CD4-positive, alpha-beta memory T cell (primary cell): ENCODE data around the gene CFAP54. TPM values are rescaled to one million over a fixed set of nuclear protein-coding genes. Genes with fewer than 3 reads are reported as not detected.
A peak's percentile ranks its signal among the peaks of the same experiment; 100 is the strongest.

Experiments
- CTCF ChIA-PET: fragments of 350-600 bp; sonication (Branson Sonifier 250); formaldehyde crosslinking; loops from one replicate; lab custom pipeline; 2021; ENCODE audit warnings: inconsistent platforms; ENCODE audit not compliant: partially characterized antibody; lab: Charles Lee
- POLR2A ChIA-PET: fragments of 350-600 bp; sonication (Branson Sonifier 250); formaldehyde crosslinking; loops from one replicate; lab custom pipeline; 2021; ENCODE audit not compliant: partially characterized antibody; lab: Charles Lee
- DNase-seq, 5 donors: peaks; one replicate each; pipeline versions ENCODE4 v3.0.0 to v3.0.0-alpha.2; 2020 to 2022; ENCODE audit warnings: mixed read lengths in 1 of 5
- H3K27ac ChIP-seq: one replicate; pipeline ENCODE4 v1.7.0; 2013; ENCODE audit warnings: low read depth, low read length
- H3K27me3 ChIP-seq: 2 replicates; pipeline ENCODE4 v1.7.0; 2013; ENCODE audit warnings: mild to moderate bottlenecking, low read length, moderate library complexity; ENCODE audit not compliant: insufficient read depth
- H3K36me3 ChIP-seq: 2 replicates; pipeline ENCODE4 v1.7.0; 2013; ENCODE audit warnings: mild to moderate bottlenecking, low read length, moderate library complexity; ENCODE audit not compliant: insufficient read depth
- H3K4me1 ChIP-seq: 2 replicates; pipeline ENCODE4 v1.7.0; 2013; ENCODE audit warnings: mild to moderate bottlenecking, low read length, moderate library complexity; ENCODE audit not compliant: insufficient read depth
- H3K4me3 ChIP-seq, 2 donors: one replicate each; pipeline ENCODE4 v1.7.0; 2013; ENCODE audit warnings: low read length in 2 of 2, mild to moderate bottlenecking in 1 of 2
- H3K9me3 ChIP-seq, 2 donors: one replicate each; pipeline ENCODE4 v1.7.0; 2013; ENCODE audit warnings: low read length in 2 of 2, control low read depth in 1 of 2; ENCODE audit not compliant: control insufficient read depth in 1 of 2
- H3K27ac Mint-ChIP-seq, 7 donors: one replicate each; pipeline ENCODE4 v1.8.0; 2020 to 2021; ENCODE audit warnings: mixed read lengths in 7 of 7, mild to moderate bottlenecking in 6 of 7, inconsistent platforms in 3 of 7, moderate library complexity in 3 of 7
- H3K27me3 Mint-ChIP-seq, 2 donors: one replicate each; pipeline ENCODE4 v1.8.0; 2020 to 2021; ENCODE audit warnings: mixed read lengths in 2 of 2
- H3K36me3 Mint-ChIP-seq, 2 donors: one replicate each; pipeline ENCODE4 v1.8.0; 2020 to 2021; ENCODE audit warnings: mixed read lengths in 2 of 2, inconsistent platforms in 1 of 2, mild to moderate bottlenecking in 1 of 2
- H3K4me1 Mint-ChIP-seq, 4 donors: one replicate each; pipeline ENCODE4 v1.8.0; 2020 to 2021; ENCODE audit warnings: mixed read lengths in 4 of 4, mild to moderate bottlenecking in 1 of 4
- H3K4me3 Mint-ChIP-seq, 8 donors: one replicate each; pipeline ENCODE4 v1.8.0; 2020 to 2021; ENCODE audit warnings: mixed read lengths in 8 of 8, mild to moderate bottlenecking in 7 of 8, moderate library complexity in 6 of 8, inconsistent platforms in 3 of 8
- H3K9me3 Mint-ChIP-seq, 8 donors: one replicate each; pipeline ENCODE4 v1.8.0; 2020 to 2021; ENCODE audit warnings: mixed read lengths in 8 of 8, mild to moderate bottlenecking in 5 of 8, inconsistent platforms in 3 of 8, moderate library complexity in 1 of 8
- intact Hi-C: fragments of 100-400 bp; cut with micrococcal nuclease; formaldehyde crosslinking; loops from one replicate; pipeline ENCODE4 v1.15.1; 2023
- polyA plus RNA-seq, 2 donors: library from polyadenylated mRNA; unstranded; fragments of 300-500 nt; fragmentation: Illumina TruSeq; gene quantifications; one replicate each; pipeline ENCODE4 v1.2.3, GENCODE V29; 2021
- total RNA-seq, 2 experiments: library from RNA; stranded (reverse); gene quantifications; one replicate each; pipeline ENCODE4 v1.2.3, GENCODE V29; 2021

Gene CFAP54
- total and polyA plus RNA-seq, 4 experiments from 2014 or later = 0.37 to 1.1 (median 0.69) TPM

DNA sequence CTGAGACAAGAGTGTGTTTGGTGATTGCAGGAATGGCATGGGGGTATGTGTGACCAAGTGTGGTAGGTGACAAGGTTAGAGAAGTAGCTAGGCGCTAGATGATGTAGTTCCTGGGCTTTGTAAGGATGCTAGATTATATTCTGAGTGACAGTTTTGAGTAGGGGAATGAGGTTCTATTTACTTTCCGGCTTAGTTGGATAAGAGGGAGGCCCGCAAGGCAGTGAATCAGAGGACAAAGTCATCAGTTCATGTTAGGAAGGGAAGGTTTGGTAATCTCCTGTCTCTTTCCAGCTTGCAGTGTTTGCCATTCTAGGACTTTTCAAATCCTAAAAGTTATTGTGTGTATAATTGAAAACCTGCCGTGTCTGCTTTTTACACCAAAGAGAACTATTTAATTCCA lies 45.0 kb downstream of the CFAP54 start:
- Histone ChIP-seq H3K4me1 (no peaks in the 10 kb centered on the region), H3K27ac (no peak overlapping the region), H3K27me3 (no peaks in the 10 kb centered on the region), H3K36me3 (no peaks in the 10 kb centered on the region), H3K4me3 (no peak overlapping the region), H3K9me3 (no peaks in the 10 kb centered on the region)
- ChIA-PET POLR2A (no interaction called here), CTCF (no interaction called here)
- no peaks in the 10 kb centered on the region for H3K4me1 Mint-ChIP-seq
- no peak for DNase-seq
- no peaks in the 10 kb centered on the region for H3K9me3 Mint-ChIP-seq
- H3K36me3 Mint-ChIP-seq = no peaks in the 10 kb centered on the region
- no peak overlapping the region for H3K4me3 Mint-ChIP-seq
- intact Hi-C loops = no loop called here
- H3K27ac Mint-ChIP-seq = no peak overlapping the region
- peaks cover 0 to 2% of the 10 kb centered on the region in 2 donors for H3K27me3 Mint-ChIP-seq

- Histone ChIP-seq H3K27ac (no peak overlapping the region), H3K9me3 (no peaks in the 10 kb centered on the region), H3K4me3 (no peak overlapping the region), H3K4me1 (no peaks in the 10 kb centered on the region), H3K36me3 (no peaks in the 10 kb centered on the region), H3K27me3 (no peaks in the 10 kb centered on the region)
- Mint-ChIP-seq H3K27me3 (peaks cover 4 to 10% of the 10 kb centered on the region in 2 donors), H3K4me3 (no peak overlapping the region), H3K36me3 (peaks cover 0 to 6% of the 10 kb centered on the region in 2 donors), H3K4me1 (no peaks in the 10 kb centered on the region), H3K9me3 (peaks cover 0 to 11% (median 7%) of the 10 kb centered on the region in 8 donors), H3K27ac (no peak overlapping the region)
- intact Hi-C loops = no loop called here
- ChIA-PET POLR2A (no interaction called here), CTCF (no interaction called here)
- DNase-seq = no peak
Measured at GRCh38 chr12:96548384-96548783, 59.0 kb downstream of the CFAP54 start.

DNA sequence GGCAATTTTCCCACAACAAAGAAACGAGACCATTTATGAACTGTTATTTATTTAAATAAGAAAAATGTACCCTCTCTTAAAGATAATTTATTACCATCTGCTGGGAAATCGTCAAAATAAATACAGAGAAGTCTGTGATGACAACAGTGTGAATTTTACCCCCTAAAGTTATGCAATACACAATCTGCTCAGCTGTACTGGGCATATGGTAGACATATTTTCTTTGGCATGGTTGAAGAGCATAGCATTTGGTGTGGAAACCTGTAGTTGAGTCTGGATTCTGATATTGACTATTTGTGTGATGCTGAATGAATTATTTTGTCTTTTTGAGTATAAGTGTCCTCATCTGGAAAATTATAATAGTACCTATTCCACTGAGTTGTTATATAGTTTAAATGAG lies 60.0 kb downstream of the CFAP54 start:
- Histone ChIP-seq H3K4me1 (no peaks in the 10 kb centered on the region), H3K36me3 (no peaks in the 10 kb centered on the region), H3K27ac (no peak overlapping the region), H3K9me3 (no peaks in the 10 kb centered on the region), H3K4me3 (no peak overlapping the region), H3K27me3 (no peaks in the 10 kb centered on the region)
- DNase-seq = no peak
- no peaks in the 10 kb centered on the region for H3K4me1 Mint-ChIP-seq
- ChIA-PET POLR2A (no interaction called here), CTCF (no interaction called here)
- no peak overlapping the region for H3K27ac Mint-ChIP-seq
- peaks cover 0 to 3% (median 1%) of the 10 kb centered on the region in 8 donors for H3K9me3 Mint-ChIP-seq
- no peaks in the 10 kb centered on the region for H3K36me3 Mint-ChIP-seq
- intact Hi-C loops = no loop called here
- peaks cover 4 to 9% of the 10 kb centered on the region in 2 donors for H3K27me3 Mint-ChIP-seq
- H3K4me3 Mint-ChIP-seq = no peak overlapping the region

GRCh38 chr12:96570579-96570978 lies 81.2 kb downstream of the CFAP54 start:
- Histone ChIP-seq H3K36me3 (no peaks in the 10 kb centered on the region), H3K27me3 (no peaks in the 10 kb centered on the region), H3K4me3 (no peak overlapping the region), H3K4me1 (no peaks in the 10 kb centered on the region), H3K27ac (no peak overlapping the region), H3K9me3 (no peaks in the 10 kb centered on the region)
- Mint-ChIP-seq H3K27me3 (peaks cover 14 to 21% of the 10 kb centered on the region in 2 donors), H3K36me3 (no peaks in the 10 kb centered on the region), H3K4me1 (peaks cover 9 to 12% (median 11%) of the 10 kb centered on the region in 4 donors), H3K9me3 (peaks cover 0 to 4% (median 0%) of the 10 kb centered on the region in 8 donors), H3K27ac (no peak overlapping the region), H3K4me3 (peak overlapping the region in 3 of 8 donors; percentile 56 to 67 (median 64))
- CTCF ChIA-PET = interaction anchor here (0.8 kb wide), 1 partner anchor 42 kb away, joined by 3 read pairs; no protein-coding TSS in a partner anchor
- intact Hi-C loops = no loop called here
- DNase-seq = no peak
- POLR2A ChIA-PET = no interaction called here

DNA sequence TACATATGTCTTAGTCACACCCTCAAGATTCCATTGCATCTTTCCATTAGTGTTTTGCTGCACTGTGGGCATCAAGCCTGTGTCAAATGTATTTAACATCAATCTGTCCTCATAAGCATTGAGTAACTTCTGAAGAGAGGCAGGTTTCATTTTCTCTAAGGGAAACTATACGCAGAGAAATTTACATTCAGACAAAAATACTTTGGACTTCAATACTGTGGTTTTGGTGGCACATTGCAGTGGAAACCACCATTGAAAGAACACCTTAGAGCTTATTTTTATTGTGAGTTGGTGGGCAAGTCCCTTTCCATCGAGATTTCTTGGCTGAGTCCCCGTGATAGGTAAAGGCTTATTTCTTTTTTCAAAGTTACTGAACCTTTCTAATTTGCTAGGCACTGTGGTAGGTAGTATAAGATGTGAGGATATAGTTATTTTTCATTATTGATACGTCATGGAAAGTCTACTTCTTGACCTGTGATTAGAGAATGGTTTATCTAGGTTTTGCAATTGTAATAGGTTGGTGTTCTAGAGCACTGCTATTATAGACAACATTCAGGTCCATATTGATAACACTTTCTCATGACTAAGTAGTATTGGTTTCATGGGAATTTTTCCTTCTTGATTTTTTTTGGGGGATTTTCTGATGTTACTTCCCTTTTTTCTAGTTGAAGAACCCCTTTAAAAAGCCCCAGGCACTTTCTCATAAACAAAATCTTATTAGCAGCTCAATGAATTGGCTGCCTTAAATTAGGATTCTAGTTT lies 81.9 kb downstream of the CFAP54 start:
- DNase-seq = peak in 3 of 5 donors; percentile 1 to 2 (median 1)
- Mint-ChIP-seq H3K4me3 (peak overlapping the region; percentile 18 to 70 (median 60)), H3K27ac (peak overlapping the region in 3 of 7 donors; percentile 29 to 52 (median 38))

GRCh38 chr12:96578526-96579125 lies 89.2 kb downstream of the CFAP54 start:
- peak overlapping the region in 1 of 7 donors; percentile 43 for H3K27ac Mint-ChIP-seq
- H3K36me3 Mint-ChIP-seq = no peaks in the 10 kb centered on the region
- Histone ChIP-seq H3K27ac (no peak overlapping the region), H3K4me1 (no peaks in the 10 kb centered on the region), H3K4me3 (no peak overlapping the region), H3K36me3 (no peaks in the 10 kb centered on the region), H3K9me3 (no peaks in the 10 kb centered on the region), H3K27me3 (no peaks in the 10 kb centered on the region)
- ChIA-PET POLR2A (no interaction called here), CTCF (interaction anchor here (1.0 to 4.7 kb wide), 8 partner anchors 11 to 1819 kb away, joined by 3 to 76 read pairs (median 4); no protein-coding TSS in a partner anchor)
- no peaks in the 10 kb centered on the region for H3K9me3 Mint-ChIP-seq
- intact Hi-C loops = loop anchor here (1.0 kb wide), 2 partner anchors 407 to 1819 kb away; no protein-coding TSS in a partner anchor
- peaks cover 0 to 4% (median 0%) of the 10 kb centered on the region in 4 donors for H3K4me1 Mint-ChIP-seq
- peak; percentile 31 to 64 (median 55) for DNase-seq
- H3K27me3 Mint-ChIP-seq = peaks cover 0 to 2% of the 10 kb centered on the region in 2 donors
- no peak overlapping the region for H3K4me3 Mint-ChIP-seq

More for the DNA sequence above, 81.9 kb downstream of the CFAP54 start:
- CTCF ChIA-PET = no interaction called here
- peaks cover 0 to 4% (median 0%) of the 10 kb centered on the region in 8 donors for H3K9me3 Mint-ChIP-seq
- no peaks in the 10 kb centered on the region for H3K36me3 Mint-ChIP-seq
- peaks cover 10 to 15% of the 10 kb centered on the region in 2 donors for H3K27me3 Mint-ChIP-seq
- intact Hi-C loops = no loop called here
- H3K9me3 ChIP-seq = no peaks in the 10 kb centered on the region
- no peaks in the 10 kb centered on the region for H3K36me3 ChIP-seq
- H3K4me1 Mint-ChIP-seq = peaks cover 9 to 12% (median 11%) of the 10 kb centered on the region in 4 donors
- POLR2A ChIA-PET = no interaction called here
- no peaks in the 10 kb centered on the region for H3K27me3 ChIP-seq
- H3K4me3 ChIP-seq = no peak overlapping the region
- H3K27ac ChIP-seq = no peak overlapping the region
- no peaks in the 10 kb centered on the region for H3K4me1 ChIP-seq

DNA sequence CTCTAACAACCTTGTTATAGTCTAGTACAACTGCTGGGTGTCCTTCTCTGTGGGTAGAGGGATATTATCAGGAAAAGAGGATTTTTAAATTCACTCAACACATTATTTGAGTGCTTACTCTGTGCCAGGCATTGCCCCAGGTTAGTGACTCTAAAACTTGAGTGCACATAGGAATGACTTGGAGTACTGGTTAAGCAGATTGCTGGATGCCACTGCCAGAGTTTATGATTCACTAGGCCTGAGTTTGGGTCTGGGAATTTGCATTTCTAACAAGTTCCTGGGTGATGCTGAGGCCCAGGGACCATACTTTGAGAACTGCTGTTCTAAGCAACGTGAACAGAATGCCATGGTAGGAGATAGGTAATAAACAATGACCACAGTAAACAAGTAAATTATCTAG lies 96.6 kb downstream of the CFAP54 start:
- H3K36me3 Mint-ChIP-seq = no peaks in the 10 kb centered on the region
- Histone ChIP-seq H3K27me3 (no peaks in the 10 kb centered on the region), H3K4me3 (no peak overlapping the region), H3K4me1 (no peaks in the 10 kb centered on the region), H3K27ac (no peak overlapping the region), H3K9me3 (no peaks in the 10 kb centered on the region), H3K36me3 (no peaks in the 10 kb centered on the region)
- H3K27ac Mint-ChIP-seq = peak overlapping the region in 1 of 7 donors; percentile 0
- no peak for DNase-seq
- intact Hi-C loops = no loop called here
- POLR2A ChIA-PET = no interaction called here
- no peaks in the 10 kb centered on the region for H3K9me3 Mint-ChIP-seq
- H3K27me3 Mint-ChIP-seq = peaks cover 7 to 12% of the 10 kb centered on the region in 2 donors
- CTCF ChIA-PET = no interaction called here
- peaks cover 0 to 2% (median 0%) of the 10 kb centered on the region in 4 donors for H3K4me1 Mint-ChIP-seq
- no peak overlapping the region for H3K4me3 Mint-ChIP-seq
